Uterus (tissue), 4 donors: Measurements from ENCODE around the gene SV2B. TPM values are rescaled to one million over a fixed set of nuclear protein-coding genes. Genes with fewer than 3 reads are reported as not detected.

Experiments
- DNase-seq, 2 donors: peaks; one replicate each; pipeline ENCODE4 v3.0.0-alpha.2; 2019 to 2020
- H3K27ac ChIP-seq, 2 donors: fragments of 200-600 bp; sonication (generic); 1 replicate in 1 of 2; 2 replicates in 1 of 2; pipeline ENCODE4 v1.5.1; 2016 to 2018
- H3K27me3 ChIP-seq, 2 donors: fragments of 200-600 bp; sonication (generic); one replicate each; pipeline ENCODE4 v1.5.1; 2018 to 2019; ENCODE audit warnings: control low read depth in 1 of 2
- H3K36me3 ChIP-seq, 2 donors: fragments of 200-600 bp; sonication (generic); one replicate each; pipeline ENCODE4 v1.5.1; 2019; ENCODE audit warnings: control low read depth in 1 of 2
- H3K4me1 ChIP-seq, 2 donors: fragments of 200-600 bp; sonication (generic); one replicate each; pipeline ENCODE4 v1.5.1; 2018 to 2019; ENCODE audit warnings: control low read depth in 1 of 2
- H3K4me3 ChIP-seq, 2 donors: fragments of 200-600 bp; sonication (generic); 1 replicate in 1 of 2; 2 replicates in 1 of 2; pipeline ENCODE4 v1.5.1; 2018 to 2019; ENCODE audit warnings: mild to moderate bottlenecking in 1 of 2
- H3K9me3 ChIP-seq, 2 donors: fragments of 200-600 bp; sonication (generic); one replicate each; pipeline ENCODE4 v1.5.1; 2019; ENCODE audit warnings: control low read depth in 1 of 2
- POLR2A ChIP-seq, 2 donors: fragments of 450-650 bp; IDR thresholded peaks; one replicate each; pipeline ENCODE4 v1.6.1; 2016; ENCODE audit warnings: antibody characterized with exemption in 2 of 2, mild to moderate bottlenecking in 1 of 2, moderate library complexity in 1 of 2
- intact Hi-C: fragments of 100-400 bp; cut with DNase I; formaldehyde crosslinking; loops from one replicate; pipeline ENCODE4 v1.15.1; 2023; ENCODE audit warnings: low total_unique reads
- total RNA-seq, 4 donors: library from RNA; depleted of rRNA in 3 of 4; stranded (reverse); fragments of >200 nt in 3 of 4; gene quantifications; one replicate each; pipeline versions ENCODE4 v1.1.0 to v1.2.4, GENCODE V29; 2014 to 2023
- TF ChIP-seq, protein P1 (sequence below), 4 experiments: fragments of 200-600 bp in 2 of 4; fragments of 450-650 bp in 2 of 4; sonication (generic) in 2 of 4; IDR thresholded peaks; one replicate each; pipeline ENCODE4 v1.5.1; 2016 to 2019; ENCODE audit warnings: antibody characterized with exemption in 4 of 4, mild to moderate bottlenecking in 2 of 4, moderate library complexity in 1 of 4
- donor health status: DM: yes; HTN: yes; CAD: no.

SV2B gene
- total RNA-seq, 4 donors from 2014 or later = 0.26 to 1.1 (median 0.87) TPM

DNA sequence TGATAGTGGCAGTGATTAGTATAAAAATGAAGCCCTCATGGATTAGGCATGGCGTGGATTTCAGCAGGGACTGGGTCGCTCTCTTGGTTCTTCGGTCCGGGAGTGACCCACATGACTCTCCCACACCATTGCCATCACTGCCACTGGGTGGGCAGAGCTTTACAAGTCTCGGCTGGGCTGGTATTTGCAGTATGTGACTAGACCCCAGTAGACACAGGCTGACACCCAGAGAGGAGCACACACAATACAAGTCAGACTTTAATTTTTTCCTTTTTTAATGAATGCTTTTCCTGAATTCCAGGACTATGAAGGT, 1.5 kb downstream of the SV2B start:
- Histone ChIP-seq H3K27ac (no peak overlapping the region), H3K4me1 (no peaks in the 10 kb centered on the region), H3K9me3 (no peaks in the 10 kb centered on the region), H3K27me3 (peaks cover 0 to 22% of the 10 kb centered on the region in 2 donors), H3K36me3 (no peaks in the 10 kb centered on the region), H3K4me3 (no peak overlapping the region)
- intact Hi-C loops = no loop called here
- no peak for DNase-seq
- TF ChIP-seq, protein P1, sequence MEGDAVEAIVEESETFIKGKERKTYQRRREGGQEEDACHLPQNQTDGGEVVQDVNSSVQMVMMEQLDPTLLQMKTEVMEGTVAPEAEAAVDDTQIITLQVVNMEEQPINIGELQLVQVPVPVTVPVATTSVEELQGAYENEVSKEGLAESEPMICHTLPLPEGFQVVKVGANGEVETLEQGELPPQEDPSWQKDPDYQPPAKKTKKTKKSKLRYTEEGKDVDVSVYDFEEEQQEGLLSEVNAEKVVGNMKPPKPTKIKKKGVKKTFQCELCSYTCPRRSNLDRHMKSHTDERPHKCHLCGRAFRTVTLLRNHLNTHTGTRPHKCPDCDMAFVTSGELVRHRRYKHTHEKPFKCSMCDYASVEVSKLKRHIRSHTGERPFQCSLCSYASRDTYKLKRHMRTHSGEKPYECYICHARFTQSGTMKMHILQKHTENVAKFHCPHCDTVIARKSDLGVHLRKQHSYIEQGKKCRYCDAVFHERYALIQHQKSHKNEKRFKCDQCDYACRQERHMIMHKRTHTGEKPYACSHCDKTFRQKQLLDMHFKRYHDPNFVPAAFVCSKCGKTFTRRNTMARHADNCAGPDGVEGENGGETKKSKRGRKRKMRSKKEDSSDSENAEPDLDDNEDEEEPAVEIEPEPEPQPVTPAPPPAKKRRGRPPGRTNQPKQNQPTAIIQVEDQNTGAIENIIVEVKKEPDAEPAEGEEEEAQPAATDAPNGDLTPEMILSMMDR (IDR thresholded peaks at IDR 0.05) = no peak

DNA sequence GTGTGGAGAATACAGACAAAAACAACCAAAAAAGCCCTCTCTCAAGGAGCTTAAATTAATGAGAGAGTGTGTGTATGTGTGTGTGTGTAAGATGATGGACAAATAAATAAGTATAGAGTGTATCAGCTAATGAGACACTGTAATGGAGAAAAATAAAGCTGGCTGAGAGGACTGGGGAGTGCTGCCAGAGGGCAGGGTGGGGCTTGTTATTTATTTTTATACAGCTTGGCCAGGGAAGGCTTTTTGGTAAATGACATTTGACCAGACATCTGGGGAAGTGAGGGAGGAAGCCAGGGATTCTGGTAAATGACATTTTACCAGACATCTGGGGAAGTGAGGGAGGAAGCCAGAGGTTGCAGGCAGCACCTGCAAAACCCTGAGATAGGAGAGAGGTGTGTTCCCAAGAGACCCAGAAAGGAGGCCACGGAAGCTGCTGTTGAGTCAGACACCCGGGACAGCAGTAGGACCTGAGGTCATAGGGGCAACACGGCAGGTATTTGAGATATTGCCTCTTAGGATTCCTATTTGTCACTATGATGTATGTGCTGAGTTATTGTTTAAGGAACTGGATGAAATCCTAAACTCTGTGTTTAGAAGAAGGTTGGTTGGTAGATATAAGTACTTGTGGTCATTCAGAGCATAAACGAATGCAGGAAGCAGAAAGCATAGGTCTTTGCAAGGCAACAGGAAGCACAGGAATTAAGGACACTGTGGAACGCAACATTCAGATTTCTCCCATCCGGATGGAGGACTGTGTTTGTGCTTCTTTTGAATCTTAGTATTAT, 2.7 kb downstream of the SV2B start:
- intact Hi-C loops = no loop called here
- no peaks in the 10 kb centered on the region for H3K9me3 ChIP-seq
- peaks cover 0 to 17% of the 10 kb centered on the region in 2 donors for H3K27me3 ChIP-seq
- no peak overlapping the region for H3K4me3 ChIP-seq
- no peaks in the 10 kb centered on the region for H3K4me1 ChIP-seq
- no peaks in the 10 kb centered on the region for H3K36me3 ChIP-seq
- no peak for DNase-seq
- H3K27ac ChIP-seq = no peak overlapping the region
- TF ChIP-seq POLR2A (IDR thresholded peaks at IDR 0.05) = no peak
- TF ChIP-seq, protein P1 (IDR thresholded peaks at IDR 0.05) = no peak

DNA sequence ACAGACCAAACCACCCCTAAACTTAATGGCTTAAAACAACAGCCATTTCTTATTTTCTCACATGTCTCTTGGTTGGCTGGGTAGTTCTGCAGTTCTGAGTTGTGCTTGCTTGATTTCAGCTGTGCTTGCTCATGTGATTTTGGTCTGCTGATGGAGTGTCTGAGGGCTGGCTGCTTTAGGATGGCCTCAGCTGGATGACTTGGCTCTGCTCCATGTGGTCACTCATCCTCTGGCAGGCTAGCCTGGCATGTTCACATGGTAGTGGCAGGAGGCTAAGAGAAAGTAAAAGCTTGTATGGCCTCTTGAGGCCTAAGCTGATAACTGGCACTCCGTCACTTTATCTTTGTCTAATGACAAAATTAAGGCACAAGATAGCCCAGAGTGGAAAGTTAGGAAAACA, 4.1 kb downstream of the SV2B start:
- TF ChIP-seq POLR2A (IDR thresholded peaks at IDR 0.05) = no peak
- TF ChIP-seq, protein P1 (IDR thresholded peaks at IDR 0.05) = no peak
- no peak overlapping the region for H3K27ac ChIP-seq
- intact Hi-C loops = no loop called here
- H3K27me3 ChIP-seq = peaks cover 0 to 10% of the 10 kb centered on the region in 2 donors
- no peak overlapping the region for H3K4me3 ChIP-seq
- H3K9me3 ChIP-seq = no peaks in the 10 kb centered on the region
- DNase-seq = no peak
- H3K36me3 ChIP-seq = no peaks in the 10 kb centered on the region
- H3K4me1 ChIP-seq = no peaks in the 10 kb centered on the region

DNA sequence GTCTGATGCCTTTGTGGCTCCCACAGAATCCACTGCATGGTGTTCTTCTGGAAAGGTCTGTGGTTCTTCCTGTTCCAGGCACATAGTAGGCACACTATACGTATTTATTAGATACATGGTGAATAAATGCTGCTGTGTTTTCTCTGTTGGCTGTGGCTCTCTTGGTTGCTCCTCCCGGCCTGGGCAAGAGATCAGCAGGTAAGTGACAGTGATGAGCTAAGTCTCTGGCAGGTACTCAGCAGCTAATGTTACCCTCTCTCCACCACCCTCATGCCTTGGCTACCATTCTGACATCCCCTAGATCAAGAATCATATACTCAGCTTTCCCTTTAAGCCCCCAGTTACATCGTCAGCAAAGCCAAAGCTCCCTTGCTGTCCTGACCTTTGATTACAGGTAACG, 8.4 kb downstream of the SV2B start:
- H3K27ac ChIP-seq = no peak overlapping the region
- H3K4me3 ChIP-seq = no peak overlapping the region
- TF ChIP-seq, protein P1 (IDR thresholded peaks at IDR 0.05) = no peak
- TF ChIP-seq POLR2A (IDR thresholded peaks at IDR 0.05) = no peak
- no peaks in the 10 kb centered on the region for H3K36me3 ChIP-seq
- H3K27me3 ChIP-seq = no peaks in the 10 kb centered on the region
- intact Hi-C loops = no loop called here
- no peaks in the 10 kb centered on the region for H3K4me1 ChIP-seq
- no peak for DNase-seq
- no peaks in the 10 kb centered on the region for H3K9me3 ChIP-seq

DNA sequence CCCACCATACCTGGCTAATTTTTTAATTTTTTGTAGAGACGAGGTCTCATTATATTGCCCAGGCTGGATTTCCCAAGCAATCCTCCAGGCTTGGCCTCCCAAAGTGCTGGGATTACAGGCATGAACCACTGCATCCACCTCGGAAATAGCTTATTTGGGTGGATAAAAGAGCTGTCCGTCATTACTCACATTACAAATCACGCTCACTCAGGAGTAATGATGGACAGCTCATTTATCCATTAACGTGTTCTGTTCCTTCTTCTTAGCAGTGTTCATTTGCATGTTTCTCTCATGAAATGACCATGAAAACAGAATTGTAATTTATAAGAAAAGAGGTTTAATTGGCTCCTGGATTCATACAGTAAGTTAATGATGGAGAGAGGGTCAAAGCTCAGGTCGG, 9.8 kb downstream of the SV2B start:
- Histone ChIP-seq H3K4me3 (no peak overlapping the region), H3K36me3 (no peaks in the 10 kb centered on the region), H3K27ac (no peak overlapping the region), H3K9me3 (no peaks in the 10 kb centered on the region), H3K4me1 (no peaks in the 10 kb centered on the region), H3K27me3 (no peaks in the 10 kb centered on the region)
- no peak for DNase-seq
- TF ChIP-seq, protein P1 (IDR thresholded peaks at IDR 0.05) = no peak
- TF ChIP-seq POLR2A (IDR thresholded peaks at IDR 0.05) = no peak
- intact Hi-C loops = no loop called here
